Activated T-cell treated with anti-CD3 and anti-CD28 coated beads for 48 hours (primary cell): ENCODE results near the gene SPOCK2.

Source experiments
- DNase-seq: peaks from one replicate; pipeline ENCODE4 v3.0.0-alpha.2; 2020; ENCODE audit warnings: low read depth

The SPOCK2 gene

DNA sequence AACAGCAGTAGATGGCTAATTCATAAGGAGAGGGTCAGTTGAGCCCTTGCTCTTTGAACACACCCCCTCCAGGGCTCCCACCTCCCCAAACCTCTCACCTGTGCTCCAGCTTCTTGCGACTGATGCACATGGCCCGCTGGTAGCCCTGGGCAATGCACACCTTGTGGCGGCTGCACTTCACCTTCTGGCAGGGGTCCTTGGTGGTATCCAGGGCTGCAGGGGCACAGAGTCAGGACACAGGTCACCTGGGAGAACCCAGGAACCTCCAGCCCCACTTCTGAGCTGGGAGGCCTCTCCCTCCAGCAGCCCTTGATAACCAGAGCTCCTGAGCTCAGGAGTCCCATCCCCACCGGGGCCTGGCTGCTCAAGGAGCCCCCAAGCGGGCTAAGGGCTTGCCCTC, 16.3 kb downstream of the SPOCK2 start:
- DNase-seq = no peak

DNA sequence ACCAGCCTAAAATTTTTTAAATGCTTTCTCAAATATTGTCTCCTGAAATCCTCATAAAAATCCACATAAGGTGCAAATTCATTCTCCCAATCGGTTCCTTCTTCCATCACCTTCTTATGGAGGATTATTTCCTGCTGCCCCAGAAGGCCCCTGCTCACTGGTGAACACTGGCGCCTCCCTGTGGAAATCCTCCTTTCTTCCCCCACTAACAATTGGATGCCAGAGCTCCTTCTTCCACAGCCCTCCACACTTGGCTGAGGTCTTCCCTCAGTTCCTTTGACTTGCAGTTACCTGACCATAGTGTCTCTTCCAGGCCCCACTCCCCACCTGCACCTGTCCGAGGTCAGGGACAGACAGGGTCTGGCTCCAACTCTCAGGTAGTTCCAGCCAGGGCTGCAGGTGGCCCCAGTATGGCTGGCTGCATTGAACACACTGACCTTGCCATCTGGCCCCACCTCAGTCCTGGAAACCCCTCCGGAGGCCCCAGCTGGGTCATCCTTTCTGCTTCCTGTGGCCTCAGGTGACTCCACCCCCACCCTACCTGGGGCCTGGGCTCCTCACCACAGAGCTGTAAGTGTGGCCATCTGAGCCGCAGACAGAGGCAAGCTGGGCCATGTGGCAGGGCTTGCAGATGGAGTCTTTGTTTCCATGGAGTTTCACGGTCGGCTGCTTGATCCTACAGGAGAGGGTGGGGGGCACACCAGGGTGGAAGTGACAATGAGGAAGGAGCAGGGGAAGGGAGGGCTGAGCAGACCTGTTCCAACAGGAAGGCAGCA, 18.4 kb downstream of the SPOCK2 start:
- no peak for DNase-seq

DNA sequence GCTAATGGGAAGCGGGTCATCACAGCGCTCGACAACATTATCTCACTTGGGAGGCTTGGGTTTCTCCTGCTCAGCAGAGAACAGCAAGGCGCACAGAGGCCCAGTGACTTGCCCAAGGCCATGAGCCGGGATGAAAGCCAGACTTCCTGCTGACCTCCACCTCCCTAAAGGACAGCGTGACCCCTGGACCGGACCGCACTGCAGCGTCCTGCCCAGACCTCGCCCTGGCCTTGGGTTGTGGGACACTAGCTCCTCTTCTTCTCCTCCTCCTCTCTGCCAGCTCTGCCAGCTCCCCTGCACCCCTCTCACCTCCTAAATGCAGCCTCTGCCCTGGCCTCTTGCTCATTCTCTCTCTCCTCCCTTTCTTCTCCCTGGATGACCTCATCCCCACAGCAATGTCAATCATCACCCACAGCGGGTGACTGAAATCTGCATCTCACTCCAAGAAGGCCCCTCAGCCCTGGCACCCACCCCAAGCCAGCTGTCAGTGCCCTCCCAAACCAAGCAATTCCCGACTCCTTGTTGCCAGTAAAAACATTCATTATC, 19.4 kb downstream of the SPOCK2 start:
- no peak for DNase-seq

DNA sequence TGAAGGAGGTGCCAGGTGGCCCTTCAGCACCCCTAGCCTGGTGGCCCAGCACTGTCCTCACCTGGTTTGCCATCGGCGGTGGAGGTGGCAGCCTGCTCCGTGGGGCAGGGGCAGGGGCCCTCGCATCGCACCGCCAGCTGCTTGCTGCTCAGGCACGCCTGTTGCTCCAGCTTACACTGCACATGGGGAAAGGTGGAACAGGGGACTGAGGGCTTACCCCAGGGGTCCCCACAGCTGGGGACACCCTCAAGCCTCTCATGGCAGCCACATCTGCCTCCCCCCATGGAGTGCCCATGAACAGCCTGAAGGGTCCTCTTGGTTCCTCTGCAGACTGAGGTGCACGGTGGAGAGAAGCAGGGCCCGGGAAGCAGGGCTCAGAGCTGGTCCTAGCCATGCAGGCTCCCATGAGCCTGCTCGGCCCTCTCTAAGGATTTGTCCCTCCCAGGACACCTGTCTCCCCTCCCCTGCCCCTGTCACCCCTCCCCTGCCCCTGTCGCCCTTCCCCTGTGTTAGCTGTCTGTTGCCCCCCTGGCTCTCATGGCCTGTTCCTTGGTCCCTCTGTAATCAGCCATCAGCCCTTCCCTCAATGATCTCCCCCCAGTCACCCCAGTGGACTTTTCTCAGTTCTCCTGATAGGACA, 20.1 kb downstream of the SPOCK2 start:
- no peak for DNase-seq

DNA sequence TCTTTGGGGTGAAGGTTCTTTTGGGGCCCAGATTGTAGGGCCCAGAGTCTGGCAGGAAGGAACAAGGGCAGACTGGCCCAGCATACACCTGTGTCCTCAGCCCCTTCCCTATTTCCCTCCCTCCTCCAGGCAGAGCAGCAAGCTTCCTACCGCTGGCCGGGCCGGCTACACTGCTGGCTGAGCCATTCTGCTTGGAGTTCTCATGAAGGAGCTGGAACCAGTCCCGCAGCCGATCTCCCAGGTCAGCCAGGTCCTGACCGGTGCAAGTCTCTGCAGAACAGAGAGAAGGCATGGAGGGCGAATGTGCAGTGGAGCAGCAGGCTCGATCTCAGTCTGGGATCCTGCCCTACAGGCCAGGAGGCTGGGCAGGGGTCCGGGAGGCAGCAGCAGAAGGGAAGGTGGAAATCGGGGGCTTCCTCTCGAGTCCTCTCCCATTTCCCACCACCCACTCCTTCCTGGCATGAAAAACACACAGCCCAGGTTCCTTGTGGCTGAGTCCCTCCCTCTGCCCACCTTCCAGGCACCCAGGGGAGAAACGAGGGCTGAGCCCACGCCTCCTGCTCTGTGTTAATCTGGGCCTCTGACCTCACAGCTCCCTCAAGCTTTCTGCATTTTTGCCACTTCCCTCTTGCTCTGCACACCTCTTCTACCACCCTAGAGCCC, 20.8 kb downstream of the SPOCK2 start:
- DNase-seq = no peak

DNA sequence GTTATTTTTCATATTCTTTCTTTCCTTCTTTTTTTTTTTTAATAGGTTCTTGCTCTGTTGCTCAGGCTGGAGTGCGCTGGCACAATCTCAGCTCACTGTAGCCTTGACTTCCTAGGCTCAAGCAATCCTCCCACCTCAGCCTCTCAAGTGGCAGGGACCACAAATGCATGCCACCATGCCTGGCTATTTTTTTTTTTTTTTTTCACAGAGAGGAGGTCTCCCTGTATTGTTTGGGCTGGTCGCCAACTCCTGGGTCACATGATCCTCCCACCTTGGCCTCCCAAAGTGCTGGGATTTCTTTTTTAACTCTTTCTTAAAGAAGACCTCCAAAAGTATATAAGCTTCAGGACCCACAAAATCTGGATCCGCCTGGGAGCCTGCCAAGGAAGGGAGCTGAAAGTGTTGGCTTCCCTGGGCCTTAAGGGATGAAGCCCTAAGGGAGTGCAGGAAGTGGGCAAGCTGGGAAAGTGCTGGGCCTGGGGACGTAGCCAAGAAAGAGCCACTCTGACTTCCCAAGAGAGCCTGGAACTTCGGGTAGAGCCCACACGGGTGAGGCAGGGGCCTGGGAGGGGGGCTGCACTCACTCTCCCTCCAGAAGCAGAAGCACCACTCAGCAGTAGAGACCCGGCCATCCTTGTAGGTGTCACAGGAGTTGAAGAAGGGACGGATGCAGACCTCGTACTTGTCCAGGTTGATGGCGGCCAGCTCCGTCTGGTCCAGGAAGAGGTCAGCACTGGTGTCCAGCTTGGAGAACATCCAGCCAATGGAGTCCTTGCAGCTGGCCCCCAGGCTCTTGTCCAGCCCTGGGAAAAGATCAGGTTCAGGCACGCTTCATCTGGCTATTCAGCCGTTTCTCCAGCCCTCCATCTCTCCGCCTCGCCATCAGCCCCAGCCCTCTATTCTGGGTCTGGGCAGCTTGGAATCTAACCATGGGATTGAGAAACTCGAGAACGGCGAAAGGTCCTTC, 21.8 kb downstream of the SPOCK2 start:
- no peak for DNase-seq

DNA sequence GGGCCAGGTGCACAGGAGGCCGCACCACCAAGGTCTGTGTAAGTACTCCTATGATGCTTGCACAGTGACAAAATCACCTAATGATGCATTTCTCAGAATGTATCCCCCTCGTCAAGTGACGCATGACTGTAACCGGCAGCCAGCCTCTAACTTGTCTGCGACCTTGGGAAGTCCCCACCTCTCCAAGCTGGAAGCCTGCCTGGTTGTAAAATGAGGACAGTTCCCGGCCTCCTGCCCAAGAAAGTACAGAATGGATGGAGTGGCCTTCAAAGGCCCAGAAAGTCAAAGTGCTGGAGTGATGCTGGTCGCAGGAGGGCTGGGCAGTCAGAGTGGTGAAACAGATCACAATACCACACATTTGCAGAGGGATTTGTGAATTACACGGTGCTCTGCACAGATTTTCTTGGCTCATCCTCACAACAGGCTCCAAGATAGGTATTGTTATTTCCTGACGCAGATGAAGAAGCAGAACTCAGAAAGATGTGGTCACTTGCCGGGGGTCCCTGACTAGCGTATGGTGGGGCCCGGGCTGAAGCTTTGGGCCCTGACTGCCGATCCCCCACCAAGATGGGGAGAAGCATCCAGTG, 22.8 kb downstream of the SPOCK2 start:
- DNase-seq = no peak

DNA sequence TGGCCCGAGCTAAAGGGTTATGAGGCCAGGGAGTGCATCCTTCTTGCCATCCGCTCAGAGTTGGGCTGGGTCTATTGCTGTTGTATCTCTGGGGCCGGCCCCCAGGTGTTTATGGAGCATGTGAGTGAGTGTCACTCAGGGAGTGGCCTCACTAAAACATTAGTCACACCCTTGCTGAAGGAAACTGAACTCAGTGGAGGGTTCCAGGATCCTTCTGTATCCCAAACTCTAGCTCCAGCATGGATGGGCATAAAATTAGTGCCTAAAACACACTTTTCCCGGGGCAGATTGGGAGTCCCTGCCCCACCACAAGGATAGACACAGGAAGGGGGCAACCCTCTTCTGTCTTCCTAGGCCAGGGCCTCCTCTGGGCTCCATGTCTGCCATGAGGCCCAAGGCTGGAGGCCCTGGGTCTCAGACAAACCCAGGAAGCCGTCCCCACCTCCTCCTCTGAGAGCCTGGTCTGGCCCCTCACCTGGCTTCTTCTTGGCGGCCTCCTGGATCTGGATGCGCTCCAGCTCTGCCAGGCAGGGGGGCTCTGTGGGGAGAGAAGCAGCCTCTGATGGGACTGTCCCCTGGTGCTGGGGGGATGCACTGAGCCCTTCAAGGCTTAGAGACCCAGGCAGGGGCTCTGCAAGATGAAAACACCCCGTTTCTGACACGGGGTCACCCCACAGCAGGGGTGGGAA, 24.5 kb downstream of the SPOCK2 start:
- DNase-seq = no peak

DNA sequence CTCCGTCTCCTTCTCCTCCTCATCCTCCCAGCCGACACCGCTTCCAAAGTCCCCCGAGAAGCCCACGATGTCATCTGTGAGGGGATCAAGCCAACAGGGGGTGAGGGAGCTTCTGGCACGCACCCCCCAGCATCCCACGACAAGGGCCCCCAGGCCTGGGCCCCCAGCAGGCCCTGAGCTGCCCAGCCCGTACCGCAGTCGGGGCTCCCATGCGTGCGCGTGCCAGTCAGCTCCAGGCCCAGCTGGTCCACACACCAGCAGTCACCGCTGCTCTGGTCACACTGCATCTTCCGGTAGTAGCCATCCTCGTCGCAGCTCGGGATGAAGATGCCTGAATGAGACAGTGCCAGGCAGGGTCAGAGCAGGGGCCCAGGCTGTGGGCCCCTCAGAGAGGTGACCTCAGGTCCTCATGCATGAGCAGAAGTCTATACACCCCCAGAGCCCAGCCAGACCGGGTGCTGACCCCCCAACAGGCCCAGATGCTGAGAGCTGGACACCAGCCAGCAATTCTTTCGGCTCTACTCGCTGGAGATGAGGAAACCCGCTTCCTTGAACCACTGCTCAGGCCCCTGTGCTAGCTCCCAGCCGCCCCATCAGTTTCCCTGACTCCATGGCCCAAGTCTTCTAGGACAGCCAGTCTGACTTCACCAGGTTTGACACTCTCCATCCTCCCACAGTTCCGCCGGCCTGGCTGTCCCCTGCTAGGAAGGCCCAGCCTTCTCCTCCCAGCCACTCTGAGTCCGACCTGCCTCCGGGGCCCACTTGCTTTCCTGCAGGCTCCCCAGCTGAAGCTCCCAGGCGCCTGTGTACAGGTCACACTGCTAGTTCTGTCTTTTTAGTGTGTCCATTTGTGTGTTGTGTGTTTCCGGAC, 25.3 kb downstream of the SPOCK2 start:
- no peak for DNase-seq

DNA sequence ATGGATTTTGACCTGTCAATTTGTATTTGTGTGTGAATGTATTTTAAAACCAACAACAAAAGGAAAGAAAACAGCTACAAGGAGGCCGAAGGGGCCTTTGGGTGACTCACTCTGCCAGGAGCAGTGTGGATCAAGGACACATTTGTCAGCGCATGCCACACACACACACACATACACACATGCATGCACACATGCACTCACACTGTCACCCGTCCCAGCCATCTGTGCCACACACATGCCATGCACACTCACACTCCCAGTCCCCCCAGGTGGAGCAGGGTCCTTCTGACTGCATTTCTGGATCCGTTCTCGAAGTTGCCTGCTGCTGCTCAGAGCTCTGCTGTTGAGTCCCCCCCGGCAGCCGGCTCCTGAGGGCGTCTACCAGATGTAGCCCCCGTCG, 26.0 kb downstream of the SPOCK2 start:
- no peak for DNase-seq

DNA sequence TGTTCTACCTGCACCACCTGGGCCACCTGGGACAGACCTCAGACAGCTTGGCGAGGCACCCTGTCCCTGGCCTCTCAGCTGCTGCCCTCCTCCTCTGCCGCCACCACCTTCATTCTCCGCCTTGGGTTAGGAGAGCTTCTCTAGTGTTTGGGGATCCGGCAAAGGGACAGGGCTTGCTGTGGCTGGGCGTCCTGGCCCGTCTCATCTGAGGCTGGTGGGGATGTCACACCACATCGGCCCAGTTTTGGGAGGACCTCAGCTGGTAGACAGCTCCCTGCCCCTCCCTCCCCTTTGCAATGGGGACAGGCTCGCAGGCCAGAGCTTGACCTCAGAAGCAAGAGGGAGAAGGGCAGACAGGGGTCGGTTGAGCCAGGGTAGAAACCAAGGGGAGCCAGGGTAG, 26.4 kb downstream of the SPOCK2 start:
- no peak for DNase-seq

DNA sequence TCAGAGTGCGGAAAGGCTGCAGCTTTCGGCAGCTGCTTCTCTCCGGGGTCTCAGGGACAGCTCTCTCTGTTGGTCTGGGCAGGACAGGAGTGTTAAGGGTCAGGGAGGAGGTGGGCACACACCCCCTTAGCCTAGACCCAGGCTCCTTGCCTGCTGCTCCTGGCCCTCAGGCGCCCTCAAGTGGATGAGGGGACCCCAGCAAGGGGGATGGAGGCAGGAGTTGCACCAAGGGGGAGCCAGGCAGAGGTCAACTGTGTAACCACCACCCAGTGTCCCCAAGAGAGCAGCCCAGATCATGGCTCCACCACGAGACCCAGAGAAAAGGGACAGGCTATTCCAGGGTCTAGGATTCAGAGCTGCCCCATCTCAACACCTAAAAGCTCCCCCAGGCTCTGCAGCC, 26.9 kb downstream of the SPOCK2 start:
- no peak for DNase-seq

DNA sequence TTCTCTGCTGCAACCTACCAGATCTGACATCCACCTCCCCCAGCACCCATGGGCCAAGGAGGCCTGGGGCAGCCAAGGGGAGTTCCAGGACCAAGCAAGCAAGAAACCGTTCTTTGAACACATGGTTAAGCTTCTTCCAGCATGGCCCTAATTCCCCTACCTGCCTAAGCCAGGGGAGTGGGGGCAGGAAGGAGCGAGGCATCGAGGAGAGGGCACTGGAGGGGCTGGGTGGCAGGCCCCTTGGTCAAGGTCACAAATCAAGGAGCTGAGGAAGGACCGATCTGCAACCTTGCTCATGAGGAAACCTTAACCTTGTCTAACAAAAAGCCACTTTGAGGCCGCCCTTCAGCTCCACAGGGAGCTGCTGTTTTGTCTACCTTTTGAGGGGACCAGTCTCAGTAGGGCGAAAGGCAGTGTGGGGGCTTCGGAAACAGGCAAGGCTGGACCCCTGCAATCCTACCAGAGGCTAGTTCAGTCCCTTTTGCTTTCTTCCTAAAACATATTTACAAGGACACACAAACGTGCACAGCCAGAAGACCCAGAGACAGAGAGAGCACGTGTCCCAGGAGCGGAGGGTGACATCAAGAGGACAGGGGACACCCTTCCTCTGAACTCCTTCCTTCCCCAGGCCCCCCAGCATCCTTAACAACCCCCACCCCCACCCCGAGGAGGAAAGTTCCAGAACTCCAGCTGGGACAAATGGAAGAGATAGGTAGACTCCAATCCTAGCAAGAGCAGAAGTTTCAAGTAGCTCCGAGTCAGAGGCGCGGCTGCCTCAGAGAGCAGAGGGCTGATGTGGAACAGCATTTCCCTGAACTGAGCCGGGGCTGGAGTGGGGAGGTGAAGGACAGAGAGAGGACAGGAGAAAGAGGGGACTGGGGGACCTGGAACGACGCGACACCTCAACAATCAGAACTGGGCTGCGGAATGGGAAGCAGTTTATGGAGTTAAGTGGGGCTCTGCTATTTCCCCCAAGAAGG, 28.2 kb downstream of the SPOCK2 start:
- no peak for DNase-seq

DNA sequence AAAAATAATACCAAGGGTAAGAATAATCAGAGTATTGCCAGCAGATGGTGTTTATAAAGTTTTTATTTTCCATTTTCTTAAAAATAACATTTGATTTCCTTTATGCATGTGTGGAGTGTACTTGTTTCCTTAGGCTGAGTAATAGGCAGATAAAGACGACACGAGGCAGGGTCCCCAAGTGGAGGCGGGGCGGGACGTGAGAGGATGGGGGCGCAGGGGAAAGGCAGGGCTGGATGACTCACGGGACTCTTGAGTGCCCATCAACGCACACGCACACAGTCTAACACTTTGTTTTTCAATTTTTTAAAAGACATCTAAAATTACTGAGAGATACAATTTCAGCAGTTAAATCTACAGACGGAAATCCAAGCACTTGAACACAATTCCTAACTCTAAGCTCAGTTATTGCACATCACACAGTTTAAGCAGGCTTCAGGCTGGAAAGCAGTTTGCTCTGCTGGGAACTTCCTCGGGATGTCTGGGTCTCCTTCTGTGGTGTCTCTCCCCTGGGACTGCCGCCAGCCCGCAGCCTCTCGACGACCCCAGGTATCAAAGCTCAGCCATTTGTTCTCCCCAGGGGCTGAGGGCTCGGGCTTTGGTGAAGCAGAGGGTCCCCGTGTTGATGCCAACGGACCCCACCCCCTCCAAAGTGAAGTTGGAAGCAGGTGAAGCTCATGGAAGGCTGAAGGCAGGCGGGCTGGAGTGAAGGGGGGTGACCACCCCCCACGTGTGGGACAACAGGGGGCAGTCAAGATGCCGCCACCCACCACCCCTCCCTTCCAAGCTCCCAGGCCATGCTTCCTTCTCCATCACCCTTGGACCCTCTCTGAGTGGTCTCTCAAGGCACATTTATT, 29.1 kb downstream of the SPOCK2 start:
- no peak for DNase-seq

DNA sequence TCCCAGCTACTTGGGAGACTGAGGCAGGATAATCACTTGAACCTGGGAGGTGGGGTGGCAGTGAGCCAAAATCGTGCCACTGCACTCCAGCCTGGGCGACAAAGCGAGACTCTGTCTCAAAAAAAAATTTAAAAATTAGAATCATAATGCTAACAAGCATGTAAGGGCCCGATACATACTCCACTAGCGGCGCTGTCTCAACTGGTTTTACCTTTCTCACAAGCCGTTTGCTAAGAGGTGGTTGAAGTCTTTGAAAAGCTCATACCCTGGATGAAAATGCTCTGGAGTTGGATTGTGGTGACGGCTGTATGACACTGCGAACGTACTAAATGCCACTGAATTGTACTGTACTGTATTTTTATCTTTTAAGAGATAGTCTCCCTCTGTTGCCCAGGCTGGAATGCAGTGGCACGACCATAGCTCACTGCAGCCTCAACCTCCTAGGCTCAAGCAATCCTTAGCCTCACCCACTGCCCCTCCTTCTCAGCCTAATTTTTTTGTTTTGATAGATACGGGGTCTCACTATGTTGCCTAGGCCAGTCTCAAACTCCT, 29.9 kb downstream of the SPOCK2 start:
- no peak for DNase-seq

DNA sequence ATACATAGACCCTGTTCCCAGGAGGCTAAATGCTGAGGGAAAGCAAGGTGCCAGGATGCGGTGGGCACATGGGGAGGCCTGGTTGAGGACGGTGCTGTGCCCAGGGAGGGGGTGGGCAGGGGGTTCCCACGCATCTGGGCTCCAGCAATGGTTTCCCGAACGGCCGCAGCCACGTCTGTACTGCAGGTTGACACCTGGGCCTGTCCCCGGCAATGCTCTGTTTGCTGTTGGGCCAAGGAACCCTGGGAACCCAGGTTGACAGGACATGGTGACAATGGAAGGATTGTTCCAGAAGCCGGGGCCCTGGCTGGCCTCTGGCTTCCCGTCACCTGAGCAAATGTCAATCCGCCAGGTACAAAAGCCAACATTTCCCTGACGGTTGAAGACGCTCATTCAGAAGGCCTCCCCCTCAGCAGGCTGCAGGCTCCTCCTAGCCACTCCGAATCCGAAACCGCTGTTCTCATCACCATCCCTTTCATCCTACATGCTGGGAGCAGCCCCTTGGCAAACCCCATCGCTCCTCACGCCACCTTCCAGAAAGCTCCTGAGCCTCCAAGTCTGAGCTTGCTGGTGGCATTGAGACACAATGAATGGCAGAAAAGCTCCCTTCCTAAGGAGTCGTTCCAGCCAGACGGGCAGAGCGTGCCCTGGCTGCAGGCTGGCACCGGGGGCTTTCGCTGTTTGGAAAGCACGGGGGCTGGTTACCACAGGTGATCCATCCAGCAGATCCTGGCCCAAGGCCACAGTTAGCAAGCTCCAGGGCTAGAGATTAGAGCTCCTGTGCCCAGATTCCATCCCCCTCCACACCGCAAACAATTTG, 31.2 kb downstream of the SPOCK2 start:
- DNase-seq = no peak

DNA sequence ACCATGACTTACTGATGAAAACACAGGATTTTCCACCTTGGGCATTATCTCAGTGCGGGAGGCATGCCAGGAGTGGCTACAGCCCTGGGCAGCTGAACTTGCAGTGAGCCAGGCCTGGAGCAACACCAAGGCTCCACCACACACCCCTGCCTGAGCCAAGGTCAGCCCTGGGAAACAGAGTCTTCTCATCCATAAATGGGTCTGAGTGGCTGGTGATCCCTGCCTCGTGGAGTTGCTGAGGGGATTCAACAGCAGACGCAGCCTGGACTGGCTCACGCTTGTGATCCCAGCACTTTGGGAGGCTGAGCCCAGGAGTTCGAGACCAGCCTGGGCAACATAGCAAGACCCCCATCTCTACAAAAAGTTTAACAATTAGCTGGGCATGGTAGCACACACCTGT, 32.2 kb downstream of the SPOCK2 start:
- no peak for DNase-seq
